Raji (cell line): ENCODE data around the gene SLC6A18.

Experiments used
- POLR2A ChIP-seq: IDR thresholded peaks from 2 replicates; pipeline ENCODE4 v1.6.1; 2011; ENCODE audit warnings: low read depth, low read length, control low read depth; ENCODE audit not compliant: insufficient read depth

Gene SLC6A18

DNA sequence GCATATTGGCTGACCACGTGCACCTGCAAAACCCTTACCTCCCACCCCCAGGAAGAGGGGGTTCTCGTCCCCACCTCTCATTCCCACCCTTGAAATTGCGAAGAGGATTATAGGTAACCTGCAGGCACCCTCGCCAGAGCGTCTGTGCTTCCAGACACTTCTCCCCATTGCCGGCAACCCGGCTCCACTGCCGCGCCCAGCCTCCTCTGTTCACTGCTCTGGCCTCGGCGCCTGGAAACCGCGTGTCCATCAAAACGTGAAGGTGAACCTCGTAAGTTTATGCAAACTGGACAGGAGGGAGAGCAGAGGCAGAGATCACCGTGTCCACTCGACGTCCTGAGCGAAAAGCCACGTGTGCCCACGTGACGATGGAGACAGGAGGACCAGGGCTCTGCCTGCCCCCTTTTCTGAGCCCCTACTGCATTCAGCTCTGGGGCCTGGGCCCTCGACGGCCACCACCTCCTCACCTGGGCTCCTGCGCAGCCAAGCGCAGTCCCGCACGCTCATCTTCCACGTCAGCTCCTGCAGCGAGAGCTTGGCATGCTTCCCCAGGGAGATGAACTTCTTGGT lies 67.8 kb downstream of the SLC6A18 start:
- TF ChIP-seq POLR2A = no peak

DNA sequence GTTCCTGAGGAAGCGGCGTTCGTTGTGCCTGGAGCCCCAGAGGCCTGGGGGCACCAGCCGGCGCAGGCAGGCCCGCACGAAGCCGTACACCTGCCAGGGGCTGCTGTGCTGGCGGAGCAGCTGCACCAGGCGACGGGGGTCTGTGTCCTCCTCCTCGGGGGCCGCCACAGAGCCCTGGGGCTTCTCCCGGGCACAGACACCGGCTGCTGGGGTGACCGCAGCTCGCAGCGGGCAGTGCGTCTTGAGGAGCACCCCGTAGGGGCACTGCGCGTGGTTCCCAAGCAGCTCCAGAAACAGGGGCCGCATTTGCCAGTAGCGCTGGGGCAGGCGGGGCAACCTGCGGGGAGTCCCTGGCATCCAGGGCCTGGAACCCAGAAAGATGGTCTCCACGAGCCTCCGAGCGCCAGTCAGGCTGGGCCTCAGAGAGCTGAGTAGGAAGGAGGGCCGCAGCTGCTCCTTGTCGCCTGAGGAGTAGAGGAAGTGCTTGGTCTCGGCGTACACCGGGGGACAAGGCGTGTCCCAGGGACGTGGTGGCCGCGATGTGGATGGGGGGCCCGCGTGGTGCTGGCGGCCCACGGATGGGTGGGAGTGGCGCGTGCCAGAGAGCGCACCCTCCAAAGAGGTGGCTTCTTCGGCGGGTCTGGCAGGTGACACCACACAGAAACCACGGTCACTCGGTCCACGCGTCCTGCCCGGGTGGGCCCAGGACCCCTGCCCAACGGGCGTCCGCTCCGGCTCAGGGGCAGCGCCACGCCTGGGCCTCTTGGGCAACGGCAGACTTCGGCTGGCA lies 68.4 kb downstream of the SLC6A18 start:
- TF ChIP-seq POLR2A = no peak

GRCh38 chr5:1294206-1294834 lies 69.1 kb downstream of the SLC6A18 start:
- no peak; the same call in 1 of the 2 replicates for TF ChIP-seq POLR2A

DNA sequence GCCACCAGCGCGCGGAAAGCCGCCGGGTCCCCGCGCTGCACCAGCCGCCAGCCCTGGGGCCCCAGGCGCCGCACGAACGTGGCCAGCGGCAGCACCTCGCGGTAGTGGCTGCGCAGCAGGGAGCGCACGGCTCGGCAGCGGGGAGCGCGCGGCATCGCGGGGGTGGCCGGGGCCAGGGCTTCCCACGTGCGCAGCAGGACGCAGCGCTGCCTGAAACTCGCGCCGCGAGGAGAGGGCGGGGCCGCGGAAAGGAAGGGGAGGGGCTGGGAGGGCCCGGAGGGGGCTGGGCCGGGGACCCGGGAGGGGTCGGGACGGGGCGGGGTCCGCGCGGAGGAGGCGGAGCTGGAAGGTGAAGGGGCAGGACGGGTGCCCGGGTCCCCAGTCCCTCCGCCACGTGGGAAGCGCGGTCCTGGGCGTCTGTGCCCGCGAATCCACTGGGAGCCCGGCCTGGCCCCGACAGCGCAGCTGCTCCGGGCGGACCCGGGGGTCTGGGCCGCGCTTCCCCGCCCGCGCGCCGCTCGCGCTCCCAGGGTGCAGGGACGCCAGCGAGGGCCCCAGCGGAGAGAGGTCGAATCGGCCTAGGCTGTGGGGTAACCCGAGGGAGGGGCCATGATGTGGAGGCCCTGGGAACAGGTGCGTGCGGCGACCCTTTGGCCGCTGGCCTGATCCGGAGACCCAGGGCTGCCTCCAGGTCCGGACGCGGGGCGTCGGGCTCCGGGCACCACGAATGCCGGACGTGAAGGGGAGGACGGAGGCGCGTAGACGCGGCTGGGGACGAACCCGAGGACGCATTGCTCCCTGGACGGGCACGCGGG lies 69.9 kb downstream of the SLC6A18 start, which contains the start of gene TERT:
Gene TERT (minus strand): TSS at position 234 of the 815 bp plus-strand sequence. CDS start 79 bp downstream, at position 155.
- peak; percentile 63 for TF ChIP-seq POLR2A

GRCh38 chr5:1295650-1296037 lies 70.5 kb downstream of the SLC6A18 start:
- no peak for TF ChIP-seq POLR2A
